DOHH2 (cell line): Measurements from ENCODE around the gene TSC22D3.

Source experiments
- EZH2phosphoT487 ChIP-seq: fragments of 200-600 bp; sonication (generic); IDR thresholded peaks from 2 replicates; pipeline ENCODE4 v1.6.1; 2017; ENCODE audit warnings: borderline replicate concordance, mild to moderate bottlenecking, antibody characterized with exemption, low read length, moderate library complexity, mixed read lengths
- TF ChIP-seq, protein P1 (sequence below): fragments of 200-600 bp; sonication (generic); IDR thresholded peaks from one replicate; pipeline ENCODE4 v1.5.1; 2014; ENCODE audit warnings: antibody characterized with exemption, mild to moderate bottlenecking, low read depth, low read length; ENCODE audit not compliant: poor library complexity, severe bottlenecking

GRCh38 chrX:107677909-107678308 is 97.7 kb downstream of the TSC22D3 start:
- TF ChIP-seq, protein P1, sequence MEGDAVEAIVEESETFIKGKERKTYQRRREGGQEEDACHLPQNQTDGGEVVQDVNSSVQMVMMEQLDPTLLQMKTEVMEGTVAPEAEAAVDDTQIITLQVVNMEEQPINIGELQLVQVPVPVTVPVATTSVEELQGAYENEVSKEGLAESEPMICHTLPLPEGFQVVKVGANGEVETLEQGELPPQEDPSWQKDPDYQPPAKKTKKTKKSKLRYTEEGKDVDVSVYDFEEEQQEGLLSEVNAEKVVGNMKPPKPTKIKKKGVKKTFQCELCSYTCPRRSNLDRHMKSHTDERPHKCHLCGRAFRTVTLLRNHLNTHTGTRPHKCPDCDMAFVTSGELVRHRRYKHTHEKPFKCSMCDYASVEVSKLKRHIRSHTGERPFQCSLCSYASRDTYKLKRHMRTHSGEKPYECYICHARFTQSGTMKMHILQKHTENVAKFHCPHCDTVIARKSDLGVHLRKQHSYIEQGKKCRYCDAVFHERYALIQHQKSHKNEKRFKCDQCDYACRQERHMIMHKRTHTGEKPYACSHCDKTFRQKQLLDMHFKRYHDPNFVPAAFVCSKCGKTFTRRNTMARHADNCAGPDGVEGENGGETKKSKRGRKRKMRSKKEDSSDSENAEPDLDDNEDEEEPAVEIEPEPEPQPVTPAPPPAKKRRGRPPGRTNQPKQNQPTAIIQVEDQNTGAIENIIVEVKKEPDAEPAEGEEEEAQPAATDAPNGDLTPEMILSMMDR, result no peak
- no peak for TF ChIP-seq EZH2phosphoT487
